Lower leg skin (tissue), 3 donors: Measurements from ENCODE around the gene SPSB1.

ENCODE experiments used
- POLR2A ChIP-seq, 2 donors: fragments of 450-650 bp; IDR thresholded peaks; one replicate each; pipeline ENCODE4 v1.6.1; 2016 to 2017; ENCODE audit warnings: antibody characterized with exemption in 2 of 2, mild to moderate bottlenecking in 1 of 2, moderate library complexity in 1 of 2
- TF ChIP-seq, protein P1 (sequence below), 3 donors: fragments of 450-650 bp; IDR thresholded peaks; one replicate each; pipeline ENCODE4 v1.5.1; 2016; ENCODE audit warnings: antibody characterized with exemption in 3 of 3, mild to moderate bottlenecking in 3 of 3, moderate library complexity in 2 of 3

DNA sequence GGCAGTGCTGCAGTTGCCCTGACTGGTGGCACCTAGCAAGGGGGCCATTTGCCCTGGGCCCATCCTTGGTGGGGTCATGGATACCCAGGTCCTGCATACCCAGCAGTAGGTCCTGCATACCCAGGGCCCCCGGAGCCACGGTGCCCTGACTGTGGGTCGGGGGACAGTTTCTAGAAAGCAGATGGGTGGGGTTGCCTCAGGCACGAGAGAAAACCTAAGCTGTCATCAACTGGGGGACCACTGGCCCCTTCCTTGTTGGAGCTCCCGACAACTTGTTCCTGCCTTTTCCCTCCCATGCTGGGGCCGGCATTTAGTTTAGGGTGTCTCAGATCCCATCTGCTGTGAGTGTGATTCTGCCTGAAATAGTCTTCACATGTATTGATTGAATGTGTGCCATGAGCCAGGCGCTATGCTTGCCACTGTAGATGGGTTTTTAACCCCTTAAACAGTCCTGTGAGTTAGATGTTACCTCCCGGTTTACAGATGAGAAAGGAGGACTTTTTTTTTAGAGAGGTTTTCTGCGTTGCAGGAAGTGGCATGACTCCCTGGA, 15.6 kb downstream of the SPSB1 start:
- TF ChIP-seq, protein P1, sequence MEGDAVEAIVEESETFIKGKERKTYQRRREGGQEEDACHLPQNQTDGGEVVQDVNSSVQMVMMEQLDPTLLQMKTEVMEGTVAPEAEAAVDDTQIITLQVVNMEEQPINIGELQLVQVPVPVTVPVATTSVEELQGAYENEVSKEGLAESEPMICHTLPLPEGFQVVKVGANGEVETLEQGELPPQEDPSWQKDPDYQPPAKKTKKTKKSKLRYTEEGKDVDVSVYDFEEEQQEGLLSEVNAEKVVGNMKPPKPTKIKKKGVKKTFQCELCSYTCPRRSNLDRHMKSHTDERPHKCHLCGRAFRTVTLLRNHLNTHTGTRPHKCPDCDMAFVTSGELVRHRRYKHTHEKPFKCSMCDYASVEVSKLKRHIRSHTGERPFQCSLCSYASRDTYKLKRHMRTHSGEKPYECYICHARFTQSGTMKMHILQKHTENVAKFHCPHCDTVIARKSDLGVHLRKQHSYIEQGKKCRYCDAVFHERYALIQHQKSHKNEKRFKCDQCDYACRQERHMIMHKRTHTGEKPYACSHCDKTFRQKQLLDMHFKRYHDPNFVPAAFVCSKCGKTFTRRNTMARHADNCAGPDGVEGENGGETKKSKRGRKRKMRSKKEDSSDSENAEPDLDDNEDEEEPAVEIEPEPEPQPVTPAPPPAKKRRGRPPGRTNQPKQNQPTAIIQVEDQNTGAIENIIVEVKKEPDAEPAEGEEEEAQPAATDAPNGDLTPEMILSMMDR (IDR thresholded peaks at IDR 0.05): no peak
- no peak for TF ChIP-seq POLR2A (IDR thresholded peaks at IDR 0.05)
